Activated naive CD8-positive, alpha-beta T cell treated with anti-CD3 and anti-CD28 coated beads, Interleukin-2, amount 50 U/mL, for 16 hours (primary cell): ENCODE measurements around the gene WNT7B.

Experiments used
- DNase-seq: peaks from one replicate; pipeline ENCODE4 v3.0.0-alpha.2; 2020; ENCODE audit warnings: low read depth, low spot score

The WNT7B gene

GRCh38 chr22:45889093-45889538 is 87.8 kb downstream of the WNT7B start:
- no peak for DNase-seq

DNA sequence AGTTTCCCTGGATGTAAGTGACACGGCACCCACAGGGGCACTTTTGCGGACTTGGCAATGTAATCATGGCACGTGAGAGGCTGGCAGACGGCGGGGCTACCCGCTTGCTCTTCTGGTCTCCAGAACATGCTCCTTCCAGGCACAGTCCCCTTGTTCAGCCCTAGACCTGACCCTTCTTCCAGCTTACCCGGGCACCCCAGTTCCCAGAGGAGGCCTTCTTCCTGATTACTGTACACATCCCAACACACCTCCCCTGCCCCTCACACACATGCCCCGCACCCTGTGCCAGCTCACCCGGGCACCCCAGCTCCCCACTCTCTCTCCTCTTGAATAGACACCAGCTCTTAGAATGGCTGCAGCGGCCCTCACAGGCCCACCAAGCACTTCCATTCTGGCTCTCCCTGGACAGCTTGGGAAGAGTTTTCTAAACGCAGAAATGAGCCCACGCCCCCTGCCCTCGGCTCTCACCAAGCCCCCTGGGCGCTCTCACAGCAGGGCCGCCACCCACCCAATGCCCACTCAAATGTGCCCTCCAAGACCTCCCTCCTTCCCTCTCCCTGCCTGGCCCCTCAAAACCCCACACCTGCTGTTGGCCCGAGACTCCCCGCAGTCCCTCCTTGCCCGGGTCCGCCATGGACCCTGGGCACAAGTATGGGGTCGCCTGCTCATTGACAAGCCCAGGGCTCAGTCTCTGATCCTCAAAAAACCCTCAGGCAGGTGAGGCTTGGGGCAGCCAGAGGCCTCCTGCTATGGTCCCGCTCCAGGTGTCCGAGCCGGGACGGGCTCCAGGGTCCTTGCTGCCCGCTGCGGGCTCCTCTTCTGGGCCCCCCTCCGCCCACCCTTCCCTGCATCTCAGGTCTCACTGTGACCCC is 88.5 kb downstream of the WNT7B start:
- DNase-seq, result no peak

DNA sequence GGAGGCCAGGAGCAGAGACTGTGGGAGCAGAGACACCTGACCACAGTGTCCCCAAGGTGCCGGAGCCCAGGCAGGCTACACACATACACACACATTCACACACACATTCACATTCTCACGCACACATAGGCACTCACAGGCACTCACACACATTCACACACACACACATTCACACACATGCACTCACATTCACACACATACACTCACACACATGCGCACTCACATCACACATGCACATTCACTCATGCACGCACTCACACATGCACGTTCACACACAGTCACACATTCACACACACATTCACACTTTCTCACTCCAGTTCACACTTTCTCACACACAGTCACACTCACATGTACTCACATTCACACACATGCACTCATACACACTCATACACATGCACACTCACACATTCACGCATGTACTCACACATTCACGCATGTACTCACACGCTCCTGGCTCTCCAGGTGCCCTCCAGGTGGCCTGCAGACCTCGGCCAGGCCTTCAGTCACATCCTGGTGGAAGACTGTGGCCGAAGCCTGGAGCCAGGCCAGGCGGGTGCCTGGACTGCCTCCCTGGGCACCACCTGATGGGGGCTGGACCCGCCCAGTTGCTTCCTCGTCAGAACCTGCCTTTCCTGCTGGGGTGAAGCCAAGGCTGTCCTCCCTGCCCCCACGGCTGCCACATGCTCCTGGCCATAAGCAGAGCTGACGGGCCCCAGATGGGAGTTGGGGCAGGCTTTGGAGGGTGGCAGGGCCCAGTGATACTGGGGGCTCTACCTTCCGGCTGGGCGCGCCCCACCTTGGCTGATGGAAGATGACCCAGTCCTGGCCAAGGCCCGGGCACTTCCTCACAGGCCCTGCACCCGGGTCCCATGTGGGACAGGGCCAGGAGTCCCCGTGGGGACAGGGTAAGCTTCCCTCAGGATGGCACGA is 89.5 kb downstream of the WNT7B start:
- DNase-seq, result no peak

DNA sequence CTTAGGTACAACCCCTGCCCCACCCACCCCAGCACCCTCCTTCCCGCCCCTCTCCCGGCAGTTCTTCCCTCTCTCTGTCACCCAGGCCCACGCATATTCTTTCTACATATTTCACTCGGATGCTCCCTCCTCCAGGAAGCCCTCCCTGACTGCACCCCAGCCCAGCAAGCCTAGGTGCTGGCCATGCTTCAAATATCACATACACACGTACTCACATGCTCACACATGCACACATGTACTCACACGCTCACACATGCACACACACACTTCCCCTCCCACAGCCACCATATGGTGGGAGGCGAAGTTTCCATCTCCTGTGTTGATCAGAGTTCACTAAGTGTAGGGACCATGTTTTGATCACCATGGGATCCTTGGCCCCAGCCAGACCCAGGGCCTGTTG is 90.4 kb downstream of the WNT7B start:
- DNase-seq, result no peak

DNA sequence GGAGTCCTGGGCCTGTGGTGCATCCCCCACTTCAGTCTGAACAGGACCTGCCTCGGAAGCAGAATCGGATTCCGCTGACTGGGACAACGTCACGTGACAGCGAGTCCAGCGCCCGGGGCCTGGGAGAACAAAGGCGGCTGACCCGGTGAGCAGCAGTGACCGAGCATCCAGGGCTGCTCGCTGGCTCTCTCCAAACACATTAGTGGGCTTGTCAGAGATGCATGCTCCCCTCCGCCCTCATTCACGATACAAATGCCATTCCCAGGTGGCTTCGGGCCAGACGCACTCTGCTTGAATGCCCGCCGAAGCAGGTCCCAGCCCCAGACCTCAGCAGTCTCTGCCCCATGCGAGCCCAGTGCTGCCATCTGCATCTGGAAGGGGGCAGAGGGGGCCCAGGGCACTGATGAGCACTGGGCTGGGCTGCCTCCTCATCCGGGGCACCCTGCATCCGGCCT is 91.0 kb downstream of the WNT7B start:
- DNase-seq, result no peak

DNA sequence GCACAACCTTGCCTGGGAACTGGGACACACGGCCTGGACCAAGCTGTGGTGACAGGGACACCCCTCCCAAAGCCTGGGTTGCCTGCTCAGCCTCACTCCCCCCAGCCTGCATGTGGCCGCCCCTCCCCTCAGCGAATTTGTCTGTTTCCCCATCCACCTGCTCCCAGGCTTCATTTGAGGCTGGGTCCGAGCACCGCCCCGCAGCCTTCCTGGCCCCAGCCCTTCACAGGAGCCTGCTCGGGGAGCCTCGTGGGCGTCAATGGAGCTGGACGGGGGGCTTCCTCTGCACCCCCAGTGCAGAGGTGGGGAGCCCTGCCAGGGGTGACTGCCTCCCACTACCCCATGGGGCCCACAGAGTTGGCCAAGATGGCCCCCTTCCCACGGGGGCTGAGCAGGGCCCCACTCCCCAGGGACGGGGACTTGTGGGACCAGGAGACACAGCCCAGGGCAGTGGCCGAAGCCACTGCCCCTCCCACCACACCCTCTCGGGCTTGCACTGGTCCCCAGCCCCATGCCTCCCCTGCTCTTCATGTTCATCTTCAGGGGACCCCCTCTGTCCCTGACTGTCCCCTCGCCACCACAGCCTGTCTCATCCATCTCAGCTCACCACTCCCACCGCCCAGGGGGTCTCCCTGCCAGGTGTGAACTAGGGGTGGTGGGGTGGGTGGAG is 91.7 kb downstream of the WNT7B start:
- DNase-seq, result no peak

- no peak for DNase-seq
These were observed 92.5 kb downstream of the WNT7B start for GRCh38 chr22:45884201-45885062.

- DNase-seq, result no peak
These were observed 93.2 kb downstream of the WNT7B start for GRCh38 chr22:45883811-45884170.

GRCh38 chr22:45882881-45883810 is 93.8 kb downstream of the WNT7B start:
- DNase-seq, result no peak

DNA sequence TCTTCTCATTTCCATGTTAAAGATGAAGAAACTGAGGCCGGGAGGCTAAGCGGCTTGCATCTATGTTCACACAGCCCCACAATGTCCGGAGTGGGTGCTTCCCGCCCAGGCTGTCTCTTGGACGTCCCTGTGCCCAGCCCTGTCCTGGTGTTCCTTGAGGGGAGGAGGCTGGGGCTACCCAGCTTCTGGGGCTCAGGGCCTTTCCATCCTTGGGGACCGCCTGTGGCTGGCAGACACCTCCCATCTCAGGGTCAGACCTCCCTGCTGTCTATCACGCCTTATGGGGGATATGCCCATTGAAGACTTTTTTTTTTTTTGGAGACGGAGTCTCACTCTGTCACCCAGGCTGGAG is 95.5 kb downstream of the WNT7B start:
- DNase-seq, result no peak

DNA sequence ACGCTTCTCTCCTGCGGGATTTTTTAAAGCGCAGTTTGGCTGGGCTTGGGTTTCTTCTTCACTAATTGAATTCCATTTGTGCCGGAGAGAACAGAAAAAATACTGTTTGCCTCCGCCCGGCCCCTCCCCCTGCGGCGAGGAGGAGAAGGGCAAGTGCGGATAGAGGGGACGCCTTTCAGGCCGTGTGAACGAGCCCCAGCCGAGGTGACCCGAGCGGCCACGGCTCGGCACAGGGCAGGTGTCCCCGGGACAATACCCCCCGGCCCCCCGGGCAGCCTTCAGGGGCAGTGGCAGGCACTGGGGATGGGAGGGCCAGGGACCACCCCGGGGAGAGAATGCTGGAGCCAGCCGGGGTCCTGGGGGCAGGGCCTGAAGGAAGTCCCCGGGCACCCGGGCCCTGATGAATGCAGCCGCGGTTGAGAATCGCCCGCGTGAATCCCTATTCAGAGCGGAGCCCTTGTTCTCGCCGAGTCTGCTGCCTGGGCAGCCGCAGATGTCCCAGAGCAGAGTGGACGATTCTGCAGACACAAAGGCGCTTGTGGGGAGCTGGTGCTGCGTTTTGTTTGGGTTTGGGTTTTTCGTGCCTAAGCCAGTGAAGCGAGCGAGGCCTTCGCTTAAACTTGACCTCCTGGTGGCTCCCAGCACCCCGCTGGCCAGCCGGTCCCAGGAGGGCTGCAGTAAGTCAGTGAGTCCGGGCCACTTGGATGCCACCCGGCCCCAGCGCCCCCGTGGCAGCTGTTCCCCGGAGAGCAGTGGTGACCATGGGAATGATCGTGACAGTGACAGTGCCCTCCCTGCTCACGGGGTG is 96.0 kb downstream of the WNT7B start:
- no peak for DNase-seq

DNA sequence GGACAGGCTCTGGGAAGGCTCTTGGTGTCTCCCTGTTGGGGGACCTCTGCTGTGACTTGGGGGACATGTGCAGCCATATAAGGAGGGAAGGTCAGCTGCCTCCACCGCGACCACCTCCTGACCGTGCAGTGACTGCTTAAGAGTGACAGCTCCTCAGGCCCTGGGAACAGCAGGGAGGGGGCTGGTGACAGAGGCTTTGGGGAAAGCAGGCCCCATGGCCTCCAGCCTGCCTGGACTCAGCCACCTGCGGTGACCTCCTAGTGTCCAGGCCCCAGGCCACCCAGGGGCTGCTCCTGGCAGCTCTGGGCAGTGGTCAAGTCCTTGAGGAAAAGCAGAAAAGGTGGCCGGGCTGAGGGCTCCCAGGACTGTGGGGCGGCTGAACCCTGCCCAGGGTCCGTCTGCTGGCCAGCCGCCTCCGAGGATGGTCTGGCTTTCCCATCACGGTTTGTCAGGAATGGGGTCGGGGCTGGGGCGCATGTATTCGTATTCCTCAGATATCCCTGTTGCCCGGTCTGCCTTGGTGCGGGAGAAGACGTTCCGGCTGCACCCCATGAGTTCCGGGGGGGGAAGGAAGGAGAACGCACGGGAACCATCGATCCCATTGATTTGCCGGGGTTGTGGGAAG is 96.8 kb downstream of the WNT7B start:
- DNase-seq, result no peak

GRCh38 chr22:45879552-45879949 is 97.4 kb downstream of the WNT7B start:
- DNase-seq, result no peak

DNA sequence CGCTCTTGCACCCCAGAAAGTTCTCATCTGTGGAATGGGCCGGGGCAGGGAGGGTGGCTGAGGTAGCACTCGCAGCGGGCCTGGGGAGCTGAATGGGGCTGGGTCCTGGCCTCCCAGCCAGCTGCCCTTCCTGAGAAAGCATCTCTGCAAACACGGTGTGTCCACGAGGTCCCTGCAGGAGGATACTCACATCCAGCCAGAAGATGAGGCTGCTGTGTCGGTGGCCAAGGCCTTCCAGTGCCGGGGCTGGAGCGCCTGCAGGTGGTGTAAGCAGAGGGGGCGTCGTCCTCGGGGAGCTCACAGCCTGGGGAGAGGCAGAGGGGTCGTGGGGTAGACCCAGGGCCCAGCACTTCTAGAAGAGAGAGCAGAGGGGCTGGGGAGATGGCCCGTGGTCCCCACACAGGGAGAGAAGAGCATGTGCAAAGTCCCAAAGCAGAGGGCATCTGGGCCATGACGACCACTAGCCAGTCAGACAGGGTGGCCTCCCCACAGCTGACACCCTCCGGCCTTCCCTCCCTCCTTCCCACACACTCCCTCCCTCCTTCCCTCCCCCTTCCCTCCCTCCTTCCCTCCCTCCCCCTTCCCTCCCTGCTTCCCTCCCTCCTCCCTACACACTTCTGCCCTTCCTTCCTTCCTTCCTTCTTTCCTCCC is 97.9 kb downstream of the WNT7B start:
- DNase-seq, result no peak

GRCh38 chr22:45878051-45878781 is 98.7 kb downstream of the WNT7B start:
- DNase-seq, result no peak

GRCh38 chr22:45877651-45878050 is 99.3 kb downstream of the WNT7B start:
- no peak for DNase-seq

- no peak for DNase-seq
These were observed 100.0 kb downstream of the WNT7B start for GRCh38 chr22:45877036-45877380.
